Activated CD4-positive, alpha-beta T cell treated with anti-CD3 and anti-CD28 coated beads for 36 hours (primary cell): ENCODE results near the gene TRABD. TPM values are rescaled to one million over a fixed set of nuclear protein-coding genes. Genes with fewer than 3 reads are reported as not detected.
A peak's percentile ranks its signal among the peaks of the same experiment; 100 is the strongest.

ENCODE experiments used
- ATAC-seq: fragments of 200-7000 bp; cut with Tn5 transposase; one replicate; pipeline ENCODE4 v1.10.0; 2021; ENCODE audit warnings: mild to moderate bottlenecking, moderate library complexity
- CTCF ChIA-PET: fragments of 350-600 bp; sonication (Branson Sonifier 250); formaldehyde crosslinking; loops from one replicate; lab custom pipeline; 2021; ENCODE audit warnings: antibody characterized with exemption; lab: Charles Lee
- POLR2A ChIA-PET: fragments of 350-600 bp; sonication (Branson Sonifier 250); formaldehyde crosslinking; loops from one replicate; lab custom pipeline; 2021; ENCODE audit warnings: antibody characterized with exemption, inconsistent platforms; lab: Charles Lee
- DNase-seq: peaks from one replicate; pipeline ENCODE4 v3.0.0-alpha.2; 2020
- H3K27ac Mint-ChIP-seq: one replicate; pipeline ENCODE4 v1.8.0; 2021; ENCODE audit warnings: mixed read lengths
- H3K27me3 Mint-ChIP-seq: one replicate; pipeline ENCODE4 v1.8.0; 2021; ENCODE audit warnings: mixed read lengths
- H3K36me3 Mint-ChIP-seq: one replicate; pipeline ENCODE4 v1.8.0; 2021; ENCODE audit warnings: low read depth, mixed read lengths
- H3K4me1 Mint-ChIP-seq: one replicate; pipeline ENCODE4 v1.8.0; 2021; ENCODE audit warnings: mixed read lengths
- H3K4me3 Mint-ChIP-seq: one replicate; pipeline ENCODE4 v1.8.0; 2021; ENCODE audit warnings: mild to moderate bottlenecking, moderate library complexity, mixed read lengths
- H3K9me3 Mint-ChIP-seq: one replicate; pipeline ENCODE4 v1.8.0; 2021; ENCODE audit warnings: low read depth, mixed read lengths
- intact Hi-C, 2 experiments: fragments of 100-400 bp; cut with DNase I in 1 of 2; cut with micrococcal nuclease in 1 of 2; formaldehyde crosslinking; loops; one replicate each; pipeline versions ENCODE4 v1.14.2 to v1.15.1; 2022 to 2024; cut with DNase I, micrococcal nuclease
- total RNA-seq, 2 experiments: library from RNA; stranded (reverse); gene quantifications; one replicate each; pipeline ENCODE4 v1.2.3, GENCODE V29; 2021

Gene TRABD
- total RNA-seq, 2 experiments from 2014 or later, result 60.7 to 74.5 TPM

DNA sequence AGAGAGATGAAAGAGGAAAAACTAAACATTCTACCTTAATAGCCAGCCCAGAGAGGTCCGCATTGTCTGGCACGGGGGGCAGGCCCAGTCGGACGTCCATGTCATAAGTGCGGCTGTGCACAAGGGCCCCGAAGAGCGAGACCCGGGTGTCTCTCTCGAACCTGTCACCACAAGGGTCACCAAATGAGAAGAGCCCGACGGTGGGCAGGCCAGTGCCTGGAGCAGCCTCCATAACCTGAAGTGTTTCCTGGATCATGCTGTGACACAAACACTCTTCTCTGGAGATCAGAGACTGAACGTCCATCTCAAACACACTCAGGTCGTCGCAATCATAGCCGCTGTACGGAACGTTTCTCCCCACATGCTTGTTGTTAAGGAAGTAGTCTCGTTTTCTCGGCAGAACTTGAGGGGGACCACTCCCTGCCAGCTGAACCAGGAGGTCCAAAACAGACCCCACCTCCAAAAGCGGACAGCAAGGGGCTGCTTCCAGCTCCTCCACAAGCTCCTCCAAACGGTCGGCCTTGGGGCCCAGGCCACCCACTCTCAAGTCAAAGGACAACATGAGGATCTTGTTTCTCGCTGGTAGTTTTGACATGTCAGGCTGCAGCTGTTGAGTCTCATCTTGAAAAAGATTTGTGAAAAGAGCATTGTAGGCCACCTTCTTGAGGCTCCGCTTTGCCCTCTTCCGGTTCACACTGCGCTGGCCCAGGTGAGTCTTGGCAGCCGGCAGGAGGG, 58.1 kb downstream of the TRABD start:
- intact Hi-C loops, result loop anchor here (1.0 to 10.0 kb wide), 13 partner anchors 26 to 378 kb away; partner anchors contain the start of genes MAPK11 (in 2 of the 2), ALG12 (in 1 of the 2), CHKB (in 1 of the 2) and CRELD2 (in 1 of the 2)
- Mint-ChIP-seq H3K4me3 (peak overlapping the region; percentile 94), H3K36me3 (peaks cover 28% of the 10 kb centered on the region), H3K27me3 (no peaks in the 10 kb centered on the region), H3K4me1 (peaks cover 23% of the 10 kb centered on the region), H3K27ac (peak overlapping the region; percentile 100), H3K9me3 (no peaks in the 10 kb centered on the region)
- CTCF ChIA-PET, result interaction anchor here (0.6 to 4.3 kb wide), 10 partner anchors 12 to 587 kb away, joined by 3 to 16 read pairs (median 3); no protein-coding TSS in a partner anchor
- DNase-seq (no peak), ATAC-seq (no peak)
- POLR2A ChIA-PET, result interaction anchor here (0.6 to 1.2 kb wide), 2 partner anchors 24 to 377 kb away, joined by 3 to 4 read pairs; no protein-coding TSS in a partner anchor

DNA sequence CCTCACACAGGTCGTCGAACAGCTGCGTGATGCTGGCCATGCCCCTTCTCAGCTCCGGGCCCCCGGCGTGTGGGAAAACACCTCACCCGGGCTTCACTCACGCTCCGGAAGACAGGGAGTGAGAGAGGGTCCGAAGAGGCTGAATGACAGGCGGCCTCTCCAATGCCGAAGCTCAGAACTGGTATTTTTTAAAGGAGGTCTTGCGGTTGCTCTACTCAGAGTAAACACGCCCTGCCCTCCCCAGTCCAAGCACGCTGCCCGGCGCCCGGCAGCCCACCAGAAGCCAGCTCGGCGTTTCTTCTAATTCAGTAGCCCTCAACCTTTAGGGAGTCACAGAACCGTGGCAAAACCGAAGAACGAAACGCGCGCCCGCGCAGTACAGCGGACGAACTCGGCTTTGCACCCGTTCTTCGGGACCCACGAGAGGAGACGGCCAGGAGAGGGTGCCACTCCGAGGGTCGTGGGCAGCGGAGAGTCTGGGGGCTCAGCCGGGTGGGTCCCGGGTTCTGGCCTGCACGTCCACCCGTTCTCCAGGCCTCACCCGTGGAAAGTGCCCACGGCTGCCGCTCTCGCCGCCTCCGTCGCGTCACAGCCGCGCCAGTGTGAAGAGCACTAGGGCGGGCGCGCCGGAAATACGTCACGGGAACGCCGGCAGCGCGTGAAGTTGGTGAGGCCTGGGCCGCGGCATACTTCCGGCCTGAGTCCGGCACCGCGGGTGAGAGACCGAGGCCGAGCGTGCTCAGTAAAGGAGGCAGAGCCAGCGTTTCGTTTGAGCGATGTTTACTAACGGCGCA, 58.9 kb downstream of the TRABD start, which contains the start of gene TUBGCP6:
TSS of gene TUBGCP6 (minus strand) at position 604 of the 794 bp plus-strand sequence. CDS start at position 40, 564 bp downstream.
- Mint-ChIP-seq H3K36me3 (peaks cover 28% of the 10 kb centered on the region), H3K9me3 (no peaks in the 10 kb centered on the region), H3K4me1 (peaks cover 23% of the 10 kb centered on the region), H3K27me3 (no peaks in the 10 kb centered on the region), H3K27ac (peak within 1 kb of the TSS; percentile 100), H3K4me3 (peak within 1 kb of the TSS; percentile 94)
- intact Hi-C loops, result loop anchor here (1.0 to 10.0 kb wide), 15 partner anchors 26 to 378 kb away; partner anchors contain the start of genes MAPK11 (in 2 of the 2), NCAPH2 (in 2 of the 2), ALG12 (in 1 of the 2) and CHKB (in 1 of the 2)
- DNase-seq (peak; percentile 96), ATAC-seq (peak; percentile 80)
- POLR2A ChIA-PET, result interaction anchor here (0.6 to 1.2 kb wide), 2 partner anchors 24 to 376 kb away, joined by 3 to 4 read pairs; no protein-coding TSS in a partner anchor
- CTCF ChIA-PET, result interaction anchor here (0.7 to 4.3 kb wide), 8 partner anchors 12 to 376 kb away, joined by 3 to 16 read pairs (median 4); no protein-coding TSS in a partner anchor

DNA sequence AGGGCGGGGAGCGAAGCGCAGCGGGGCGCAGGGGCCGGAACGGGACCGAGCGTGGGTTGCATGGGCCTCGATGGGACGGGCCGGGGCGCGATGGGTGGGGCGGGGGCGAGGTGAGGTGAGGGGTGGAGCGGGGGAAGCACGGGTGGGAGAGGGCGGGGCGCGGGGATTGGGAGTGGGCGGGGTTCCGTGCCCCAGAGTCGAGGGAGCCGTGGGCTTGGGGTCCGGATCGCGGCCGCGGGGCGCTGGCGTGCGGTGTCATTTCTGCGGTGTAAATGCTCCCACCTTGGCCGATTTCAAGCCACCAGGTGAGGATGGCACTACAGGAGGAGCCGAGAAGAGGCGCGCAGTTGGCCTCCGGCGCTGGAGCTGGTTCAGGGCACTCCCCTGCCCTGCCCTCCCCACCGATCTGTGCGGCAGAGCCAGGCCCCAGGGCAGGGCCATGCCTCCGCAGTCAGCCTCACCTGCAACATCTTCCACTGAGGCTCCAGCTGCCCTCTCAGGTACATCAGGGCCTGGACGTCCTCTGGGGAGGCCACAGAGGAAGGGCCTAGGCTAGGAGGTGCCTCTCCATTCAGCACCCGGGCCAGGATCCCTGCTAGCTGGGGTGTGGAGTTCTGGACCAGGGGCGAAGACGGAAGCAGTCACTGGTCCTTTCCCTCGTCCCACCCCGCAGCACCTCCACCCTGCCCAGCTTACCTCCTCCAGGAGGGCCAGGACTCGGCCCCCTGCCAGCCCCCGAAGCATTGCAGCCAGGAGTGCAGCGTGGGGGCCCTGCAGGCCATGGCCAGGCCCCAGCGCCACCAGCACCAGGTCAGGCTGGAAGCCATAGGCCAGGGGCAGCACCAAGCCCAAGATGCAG, 59.7 kb downstream of the TRABD start:
- ATAC-seq (no peak), DNase-seq (no peak)
- ChIA-PET CTCF (interaction anchor here (0.6 to 2.5 kb wide), 5 partner anchors 54 to 406 kb away, joined by 3 to 6 read pairs (median 3); partner anchors contain the start of gene SCO2), POLR2A (no interaction called here)
- Mint-ChIP-seq H3K27me3 (no peaks in the 10 kb centered on the region), H3K27ac (peak overlapping the region; percentile 100), H3K36me3 (peaks cover 21% of the 10 kb centered on the region), H3K4me1 (peaks cover 28% of the 10 kb centered on the region), H3K4me3 (peak overlapping the region; percentile 94), H3K9me3 (no peaks in the 10 kb centered on the region)
- intact Hi-C loops, result loop anchor here (1.0 to 10.0 kb wide), 6 partner anchors 25 to 337 kb away; partner anchors contain the start of genes NCAPH2 (in 2 of the 2), CHKB (in 1 of the 2), LMF2 (in 1 of the 2) and MAPK11 (in 1 of the 2)

DNA sequence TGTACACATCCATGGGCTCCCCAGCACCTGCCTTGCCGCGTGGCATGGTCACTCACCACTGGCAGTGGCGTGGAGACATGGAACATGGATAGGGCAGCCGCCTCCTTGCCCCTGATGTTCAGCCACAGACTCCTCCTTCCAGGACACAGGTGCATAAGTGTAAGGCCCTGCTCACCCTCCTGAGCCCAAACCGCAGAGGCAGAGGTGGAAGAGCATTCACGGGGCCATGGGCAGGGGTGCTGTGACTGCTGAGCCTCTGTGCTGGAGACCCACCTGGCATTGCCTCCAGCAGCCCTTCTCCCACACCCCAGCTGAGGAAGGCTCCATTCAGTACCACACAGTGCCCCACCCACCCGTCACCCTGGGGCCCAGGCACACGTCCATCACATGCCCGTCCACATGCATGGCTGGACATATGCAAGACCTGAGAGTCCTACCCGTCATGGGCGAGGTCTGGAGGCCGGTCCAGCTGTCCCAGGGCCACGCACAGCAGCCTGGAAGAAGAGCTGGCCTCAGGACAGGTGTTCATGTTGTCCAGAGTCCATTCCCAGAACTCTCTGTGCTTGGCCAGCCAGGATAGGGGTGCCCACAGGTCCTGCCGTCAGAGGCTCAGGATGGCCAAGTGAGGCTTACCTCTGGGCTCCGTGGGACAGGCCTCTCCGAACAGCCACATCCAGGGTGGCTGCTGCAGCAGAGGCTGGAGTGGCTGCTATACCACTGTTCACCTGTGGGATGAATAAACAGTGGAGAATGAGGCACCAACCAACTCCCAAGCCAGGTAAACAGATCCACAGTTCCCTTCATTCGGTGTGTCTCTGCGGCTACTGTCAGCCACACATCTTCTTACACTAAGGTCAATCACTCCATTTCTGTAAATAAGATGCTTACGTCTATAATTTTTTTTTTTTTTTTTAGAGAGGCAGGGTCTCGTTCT, 60.8 kb downstream of the TRABD start:
- intact Hi-C loops, result loop anchor here in 1 of 2 experiments (10.0 kb wide), 1 partner anchor 258 kb away; the partner anchor contains the start of genes LMF2 and NCAPH2
- Mint-ChIP-seq H3K27ac (no peak overlapping the region), H3K9me3 (no peaks in the 10 kb centered on the region), H3K4me1 (peaks cover 25% of the 10 kb centered on the region), H3K27me3 (no peaks in the 10 kb centered on the region), H3K4me3 (peak overlapping the region; percentile 94), H3K36me3 (peaks cover 22% of the 10 kb centered on the region)
- ChIA-PET POLR2A (no interaction called here), CTCF (interaction anchor here (0.6 to 2.5 kb wide), 5 partner anchors 55 to 407 kb away, joined by 3 to 6 read pairs (median 3); partner anchors contain the start of gene SCO2)
- DNase-seq (no peak), ATAC-seq (no peak)

DNA sequence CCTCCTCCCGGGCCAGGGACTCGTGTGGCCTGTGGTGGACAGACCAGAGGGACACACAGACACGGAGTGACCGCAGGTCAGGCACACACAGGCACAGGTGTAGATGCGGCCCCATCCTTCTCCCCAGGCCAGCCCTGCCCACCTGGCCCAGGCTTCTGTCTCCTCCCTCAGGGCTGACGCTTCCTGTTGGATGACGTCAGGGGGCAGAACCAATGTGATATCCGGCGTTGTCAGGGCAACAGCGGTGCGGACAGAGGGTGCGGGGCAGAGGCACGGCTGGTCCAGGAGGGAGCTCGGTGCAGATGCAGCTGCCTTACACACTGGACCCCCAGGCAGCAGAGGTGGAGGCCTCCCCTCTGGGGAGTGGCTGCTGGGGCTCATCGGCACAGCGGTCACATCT, 62.0 kb downstream of the TRABD start:
- ATAC-seq (no peak), DNase-seq (peak; percentile 71)
- Mint-ChIP-seq H3K36me3 (peaks cover 22% of the 10 kb centered on the region), H3K4me1 (peaks cover 22% of the 10 kb centered on the region), H3K4me3 (no peak overlapping the region), H3K27ac (no peak overlapping the region), H3K27me3 (no peaks in the 10 kb centered on the region), H3K9me3 (no peaks in the 10 kb centered on the region)
- CTCF ChIA-PET, result interaction anchor here (2.5 kb wide), 1 partner anchor 56 kb away, joined by 6 read pairs; no protein-coding TSS in a partner anchor
- POLR2A ChIA-PET, result no interaction called here
- intact Hi-C loops, result loop anchor here in 1 of 2 experiments (10.0 kb wide), 1 partner anchor 257 kb away; the partner anchor contains the start of genes LMF2 and NCAPH2

DNA sequence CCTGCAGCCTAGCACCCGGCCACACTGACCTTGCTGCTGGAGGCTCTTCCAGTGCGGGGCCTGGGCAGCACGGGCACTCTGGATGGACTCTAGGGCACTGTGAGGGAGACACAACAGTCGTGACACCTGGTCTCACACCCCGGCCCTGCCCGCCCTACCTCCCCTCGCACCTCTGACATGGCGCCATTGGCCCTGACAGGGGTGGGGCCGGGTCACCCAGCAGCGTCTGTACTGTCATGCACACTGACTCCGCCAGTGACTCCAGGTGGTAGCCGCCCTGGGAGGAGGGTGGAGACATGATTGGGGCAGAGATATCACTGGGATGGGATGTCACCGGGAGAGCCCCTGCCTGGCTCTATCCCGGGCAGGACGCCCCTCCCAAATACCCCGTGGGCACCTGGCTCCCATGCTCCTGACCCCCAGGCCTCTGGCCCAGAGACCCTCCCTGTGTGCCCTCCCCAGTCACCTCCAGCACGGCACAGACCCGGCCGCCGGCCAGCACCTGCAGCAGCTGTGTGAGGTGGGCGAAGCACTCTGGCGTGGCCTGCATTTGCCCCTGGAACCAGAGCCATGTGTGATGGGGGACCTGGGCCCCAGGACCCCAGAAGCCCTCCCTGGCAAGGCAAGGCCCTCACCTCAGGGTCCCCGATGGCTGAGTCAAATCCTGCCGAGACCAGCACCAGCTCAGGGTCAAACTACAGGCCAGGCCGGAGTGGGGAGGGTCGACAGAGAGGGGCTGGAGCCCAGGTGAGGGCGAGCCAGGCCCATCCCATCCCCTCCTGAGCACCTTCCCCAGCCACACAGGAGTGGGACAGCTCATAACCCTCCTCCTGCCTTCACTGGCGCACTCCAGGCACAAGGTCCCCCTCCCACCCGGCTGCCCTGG, 62.7 kb downstream of the TRABD start:
- Mint-ChIP-seq H3K4me3 (no peak overlapping the region), H3K9me3 (no peaks in the 10 kb centered on the region), H3K27ac (no peak overlapping the region), H3K27me3 (no peaks in the 10 kb centered on the region), H3K4me1 (peaks cover 22% of the 10 kb centered on the region), H3K36me3 (peaks cover 22% of the 10 kb centered on the region)
- no peak for DNase-seq
- POLR2A ChIA-PET, result no interaction called here
- CTCF ChIA-PET, result interaction anchor here (2.5 kb wide), 1 partner anchor 57 kb away, joined by 6 read pairs; no protein-coding TSS in a partner anchor
- ATAC-seq, result no peak
- intact Hi-C loops, result loop anchor here in 1 of 2 experiments (10.0 kb wide), 1 partner anchor 256 kb away; the partner anchor contains the start of genes LMF2 and NCAPH2

Other genes starting within 250 kb of the TRABD start
- 100 to 1,000 TPM; 127 to 165 TPM for gene PIM3, start 225.1 kb upstream of the TRABD start, total RNA-seq
- under 1 TPM; 0.16 TPM for gene IL17REL, start 173.1 kb upstream of the TRABD start, total RNA-seq
- not detected for gene TTLL8, start 127.6 kb upstream of the TRABD start, total RNA-seq
- gene MLC1, start 100.5 kb upstream of the TRABD start, total RNA-seq, result not detected
- under 1 TPM in 1 of 2 experiments, not detected in 1; 0.11 TPM for gene MOV10L1, start 95.9 kb upstream of the TRABD start, total RNA-seq
- 1 to 10 TPM; 2.2 to 2.7 TPM for gene PANX2, start 15.2 kb upstream of the TRABD start, total RNA-seq
- 10 to 100 TPM; 14.4 to 18.3 TPM for gene SELENOO, start 15.1 kb downstream of the TRABD start, total RNA-seq
- 10 to 100 TPM; 42.2 to 49.2 TPM for gene TUBGCP6, start 59.1 kb downstream of the TRABD start, total RNA-seq
- gene HDAC10, start 65.4 kb downstream of the TRABD start, total RNA-seq, result 10 to 100 TPM; 33.5 to 41.5 TPM
- gene MAPK12, start 75.8 kb downstream of the TRABD start, total RNA-seq, result 1 to 10 TPM; 5.4 to 8.1 TPM
- 10 to 100 TPM; 11.6 to 13.6 TPM for gene MAPK11, start 84.5 kb downstream of the TRABD start, total RNA-seq
- 1 to 10 TPM; 5.5 to 6.3 TPM for gene PLXNB2, start 121.7 kb downstream of the TRABD start, total RNA-seq
- 1 to 10 TPM; 2.8 TPM for gene DENND6B, start 141.1 kb downstream of the TRABD start, total RNA-seq
- 10 to 100 TPM; 37.3 to 39.5 TPM for gene PPP6R2, start 157.4 kb downstream of the TRABD start, total RNA-seq